Brain microvascular endothelial cell (primary cell): ENCODE results near the gene KCNG1.
A peak's percentile ranks its signal among the peaks of the same experiment; 100 is the strongest.

ENCODE experiments used
- DNase-seq: peaks from one replicate; pipeline ENCODE4 v3.0.0-alpha.2; 2020
- H3K27ac ChIP-seq: fragments of 250-450 bp; sonication (Bioruptor Pico); 2 replicates; pipeline ENCODE4 v1.5.1; 2020; ENCODE audit warnings: mild to moderate bottlenecking, moderate library complexity
- H3K27me3 ChIP-seq: fragments of 250-450 bp; sonication (Bioruptor Pico); replicated peaks from 2 replicates; pipeline ENCODE4 v1.5.1; 2020; ENCODE audit warnings: mild to moderate bottlenecking
- H3K36me3 ChIP-seq: fragments of 250-450 bp; sonication (Bioruptor Pico); replicated peaks from 2 replicates; pipeline ENCODE4 v1.5.1; 2020; ENCODE audit warnings: mild to moderate bottlenecking
- H3K4me3 ChIP-seq: 2 replicates; pipeline ENCODE4 v1.5.1; 2011; ENCODE audit warnings: low read depth, mild to moderate bottlenecking, control low read depth, low read length, moderate library complexity
- CTCF ChIP-seq: IDR thresholded peaks from 2 replicates; pipeline ENCODE4 v1.5.1; 2011; ENCODE audit warnings: low read depth, mild to moderate bottlenecking, moderate library complexity, low read length, control low read depth, inconsistent platforms; ENCODE audit errors: missing control alignments
- in situ Hi-C: cut with HindIII; loops from 2 replicates; pipeline ENCODE4 v1.10.0; 2017; ENCODE audit warnings: low sequenced_read_pairs, low pct_ligation_motif_present

KCNG1 gene

GRCh38 chr20:50987493-50988210 lies 35.3 kb downstream of the KCNG1 start:
- TF ChIP-seq CTCF: peak; percentile 90
- no peak overlapping the region for H3K4me3 ChIP-seq
- peak overlapping the region; percentile 20 for H3K27ac ChIP-seq
- DNase-seq: peak; percentile 89
- no peaks in the 10 kb centered on the region for H3K27me3 ChIP-seq
- in situ Hi-C loops: loop anchor here (25.0 kb wide), 1 partner anchor 325 kb away; no protein-coding TSS in a partner anchor
- no peaks in the 10 kb centered on the region for H3K36me3 ChIP-seq

GRCh38 chr20:50983321-50983720 lies 39.6 kb downstream of the KCNG1 start:
- Histone ChIP-seq H3K27me3 (no peaks in the 10 kb centered on the region), H3K4me3 (no peak overlapping the region), H3K27ac (no peak overlapping the region), H3K36me3 (no peaks in the 10 kb centered on the region)
- no peak for TF ChIP-seq CTCF
- DNase-seq: no peak
- in situ Hi-C loops: loop anchor here (25.0 kb wide), 1 partner anchor 329 kb away; no protein-coding TSS in a partner anchor

- in situ Hi-C loops: loop anchor here (25.0 kb wide), 1 partner anchor 330 kb away; no protein-coding TSS in a partner anchor
- no peaks in the 10 kb centered on the region for H3K36me3 ChIP-seq
Measured at GRCh38 chr20:50982363-50982762, 40.5 kb downstream of the KCNG1 start.

DNA sequence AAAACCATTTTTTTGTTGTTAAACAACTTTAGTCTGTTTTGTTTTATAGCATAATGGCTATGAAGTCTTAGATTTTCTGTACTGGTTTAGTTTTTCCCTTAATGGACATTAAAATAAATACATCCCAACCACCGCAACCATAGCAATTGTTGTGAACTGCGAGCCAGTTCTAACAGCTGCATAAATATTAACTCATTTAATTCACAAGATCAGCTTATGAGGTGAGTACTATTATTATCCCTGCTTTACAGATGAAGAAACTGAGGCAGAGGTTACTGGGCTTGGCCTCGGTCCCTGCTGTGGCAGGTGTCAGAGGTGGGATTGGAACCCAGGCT lies 41.2 kb downstream of the KCNG1 start:
- Histone ChIP-seq H3K27ac (peak overlapping the region; percentile 93), H3K4me3 (no peak overlapping the region), H3K36me3 (no peaks in the 10 kb centered on the region), H3K27me3 (no peaks in the 10 kb centered on the region)
- no peak for DNase-seq
- no peak for TF ChIP-seq CTCF
- in situ Hi-C loops: loop anchor here (25.0 kb wide), 1 partner anchor 331 kb away; no protein-coding TSS in a partner anchor

More at GRCh38 chr20:50982363-50982762, 40.5 kb downstream of the KCNG1 start:
- Histone ChIP-seq H3K4me3 (no peak overlapping the region), H3K27me3 (no peaks in the 10 kb centered on the region), H3K27ac (peak overlapping the region; percentile 6)
- TF ChIP-seq CTCF: no peak
- peak; percentile 91 for DNase-seq

- H3K36me3 ChIP-seq: no peaks in the 10 kb centered on the region
- in situ Hi-C loops: loop anchor here (25.0 kb wide), 1 partner anchor 331 kb away; no protein-coding TSS in a partner anchor
- peak overlapping the region; percentile 93 for H3K27ac ChIP-seq
- no peak overlapping the region for H3K4me3 ChIP-seq
- no peaks in the 10 kb centered on the region for H3K27me3 ChIP-seq
- DNase-seq: peak; percentile 68
- TF ChIP-seq CTCF: peak; percentile 86
Measured at GRCh38 chr20:50980851-50981713, 41.8 kb downstream of the KCNG1 start.
